ENCODE results near the gene MMP25.

DNA sequence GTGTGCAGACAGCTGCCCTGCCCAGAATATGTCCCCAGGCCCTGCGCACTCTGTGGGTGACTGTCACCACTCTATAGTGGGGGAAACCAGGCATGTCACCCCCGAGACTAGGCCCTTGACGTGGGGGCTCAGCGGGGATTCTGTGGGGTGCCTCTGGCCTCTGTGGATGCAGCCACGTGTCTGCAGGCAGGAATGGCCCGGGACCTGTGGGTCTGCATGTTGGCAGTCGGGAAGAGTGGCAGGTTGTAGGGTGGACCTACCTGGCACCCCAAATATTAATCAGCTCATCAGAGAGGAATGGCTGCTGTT is 20.0 kb downstream of the MMP25 start:
- TF ChIP-seq POLR2AphosphoS5 (IDR thresholded peaks at IDR 0.05) (no peak), POLR2A (IDR thresholded peaks at IDR 0.05) (no peak), EP300 (IDR thresholded peaks at IDR 0.05) (no peak)
- TF ChIP-seq, protein P1, sequence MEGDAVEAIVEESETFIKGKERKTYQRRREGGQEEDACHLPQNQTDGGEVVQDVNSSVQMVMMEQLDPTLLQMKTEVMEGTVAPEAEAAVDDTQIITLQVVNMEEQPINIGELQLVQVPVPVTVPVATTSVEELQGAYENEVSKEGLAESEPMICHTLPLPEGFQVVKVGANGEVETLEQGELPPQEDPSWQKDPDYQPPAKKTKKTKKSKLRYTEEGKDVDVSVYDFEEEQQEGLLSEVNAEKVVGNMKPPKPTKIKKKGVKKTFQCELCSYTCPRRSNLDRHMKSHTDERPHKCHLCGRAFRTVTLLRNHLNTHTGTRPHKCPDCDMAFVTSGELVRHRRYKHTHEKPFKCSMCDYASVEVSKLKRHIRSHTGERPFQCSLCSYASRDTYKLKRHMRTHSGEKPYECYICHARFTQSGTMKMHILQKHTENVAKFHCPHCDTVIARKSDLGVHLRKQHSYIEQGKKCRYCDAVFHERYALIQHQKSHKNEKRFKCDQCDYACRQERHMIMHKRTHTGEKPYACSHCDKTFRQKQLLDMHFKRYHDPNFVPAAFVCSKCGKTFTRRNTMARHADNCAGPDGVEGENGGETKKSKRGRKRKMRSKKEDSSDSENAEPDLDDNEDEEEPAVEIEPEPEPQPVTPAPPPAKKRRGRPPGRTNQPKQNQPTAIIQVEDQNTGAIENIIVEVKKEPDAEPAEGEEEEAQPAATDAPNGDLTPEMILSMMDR (IDR thresholded peaks at IDR 0.05), result no peak
